Calu3 (cell line): Measurements from ENCODE around the gene DDAH1. TPM values are rescaled to one million over a fixed set of nuclear protein-coding genes. Genes with fewer than 3 reads are reported as not detected.
"Not testable (repeated sequence)": the region's sequence is repeated elsewhere in the genome, so short reads cannot be mapped to it uniquely, and the experiment has no call there.

Experiments used
- BruUV-seq: library from RNA; stranded (reverse); fragments of 400-500 nt; replicated peaks from 2 replicates; lab custom pipeline; 2021; lab: Mats Ljungman, UMichigan
- CTCF ChIA-PET: fragments of 300-600 bp; sonication (Branson Sonifier 250); formaldehyde crosslinking; loops from one replicate; lab custom pipeline; 2022; ENCODE audit warnings: antibody characterized with exemption; lab: Charles Lee
- DNase-seq: peaks from one replicate; pipeline ENCODE4 v3.0.0; 2022
- H3K27ac Mint-ChIP-seq: one replicate; pipeline ENCODE4 v1.8.0; 2022; ENCODE audit warnings: mixed read lengths; ENCODE audit not compliant: unreplicated experiment
- H3K27me3 Mint-ChIP-seq: one replicate; pipeline ENCODE4 v1.8.0; 2022; ENCODE audit warnings: mixed read lengths; ENCODE audit not compliant: unreplicated experiment
- H3K36me3 Mint-ChIP-seq: one replicate; pipeline ENCODE4 v1.8.0; 2022; ENCODE audit warnings: mild to moderate bottlenecking, moderate library complexity, mixed read lengths; ENCODE audit not compliant: insufficient read depth, unreplicated experiment
- H3K4me1 Mint-ChIP-seq: one replicate; pipeline ENCODE4 v1.8.0; 2022; ENCODE audit warnings: mild to moderate bottlenecking, low read depth, mixed read lengths; ENCODE audit not compliant: unreplicated experiment
- H3K4me3 Mint-ChIP-seq: one replicate; pipeline ENCODE4 v1.8.0; 2022; ENCODE audit warnings: mild to moderate bottlenecking, low read depth, moderate library complexity, mixed read lengths; ENCODE audit not compliant: unreplicated experiment
- H3K9me3 Mint-ChIP-seq: one replicate; pipeline ENCODE4 v1.8.0; 2022; ENCODE audit warnings: low read depth, mixed read lengths; ENCODE audit not compliant: unreplicated experiment
- CTCF ChIP-seq: fragments of 200-600 bp; IDR thresholded peaks from one replicate; pipeline ENCODE4 v1.8.0; 2022; ENCODE audit warnings: antibody characterized with exemption; ENCODE audit not compliant: unreplicated experiment
- intact Hi-C: fragments of 100-400 bp; cut with micrococcal nuclease; formaldehyde crosslinking; loops from one replicate; pipeline ENCODE4 v1.10.0; 2022; ENCODE audit not compliant: unreplicated experiment
- total RNA-seq: library from RNA; stranded (reverse); gene quantifications from 2 replicates; pipeline ENCODE4 v1.2.3, GENCODE V29; 2022

Gene DDAH1
- total RNA-seq, 1 experiment from 2014 or later: 84.1 TPM

DNA sequence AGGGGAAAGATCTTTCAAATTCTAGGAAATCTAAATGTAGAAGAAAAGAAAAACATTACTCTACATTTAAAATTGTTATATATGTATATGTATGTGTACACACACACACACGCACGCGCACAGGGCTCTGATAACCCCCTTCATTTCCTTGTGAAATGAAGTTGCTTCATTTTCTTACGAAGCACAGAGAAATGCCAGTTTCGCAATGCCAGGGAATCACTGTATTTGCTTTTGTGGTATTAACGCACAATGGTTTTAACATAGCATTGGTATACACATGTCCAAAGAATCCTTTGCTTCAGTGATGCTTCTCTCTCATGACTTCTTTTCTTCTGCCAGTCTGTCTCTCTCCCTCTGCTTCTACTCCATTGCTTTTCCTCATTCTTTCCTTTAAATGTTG lies 8.4 kb upstream of the DDAH1 start:
- DNase-seq: no peak
- no peak for TF ChIP-seq CTCF
- Mint-ChIP-seq H3K36me3 (no peaks in the 10 kb centered on the region), H3K27ac (no peak overlapping the region), H3K4me3 (no peak overlapping the region), H3K4me1 (no peaks in the 10 kb centered on the region), H3K9me3 (no peaks in the 10 kb centered on the region), H3K27me3 (no peaks in the 10 kb centered on the region)
- intact Hi-C loops: no loop called here
- no TSS peak for BruUV-seq
- CTCF ChIA-PET: no interaction called here

GRCh38 chr1:85471558-85471957 lies 6.6 kb upstream of the DDAH1 start:
- TF ChIP-seq CTCF: no peak
- no peaks in the 10 kb centered on the region for H3K4me1 Mint-ChIP-seq

GRCh38 chr1:85470130-85470529 lies 5.2 kb upstream of the DDAH1 start:
- H3K4me3 Mint-ChIP-seq, intact Hi-C loops, BruUV-seq, H3K27me3 Mint-ChIP-seq, DNase-seq, CTCF ChIA-PET, H3K9me3 Mint-ChIP-seq, H3K27ac Mint-ChIP-seq, H3K4me1 Mint-ChIP-seq: not testable (repeated sequence)
- peaks cover 12% of the 10 kb centered on the region for H3K36me3 Mint-ChIP-seq

More at GRCh38 chr1:85471558-85471957, 6.6 kb upstream of the DDAH1 start:
- no peak overlapping the region for H3K27ac Mint-ChIP-seq
- H3K4me3 Mint-ChIP-seq: no peak overlapping the region
- BruUV-seq: no TSS peak
- DNase-seq: no peak
- CTCF ChIA-PET: no interaction called here
- intact Hi-C loops: no loop called here
- no peaks in the 10 kb centered on the region for H3K27me3 Mint-ChIP-seq
- no peaks in the 10 kb centered on the region for H3K36me3 Mint-ChIP-seq
- H3K9me3 Mint-ChIP-seq: peaks cover 3% of the 10 kb centered on the region

GRCh38 chr1:85467929-85468540 lies 3.1 kb upstream of the DDAH1 start:
- Mint-ChIP-seq H3K4me1 (no peaks in the 10 kb centered on the region), H3K27me3 (no peaks in the 10 kb centered on the region), H3K4me3 (no peak overlapping the region), H3K27ac (no peak overlapping the region), H3K9me3 (peaks cover 3% of the 10 kb centered on the region), H3K36me3 (peaks cover 32% of the 10 kb centered on the region)
- BruUV-seq: no TSS peak
- intact Hi-C loops: no loop called here
- DNase-seq: no peak
- no peak for TF ChIP-seq CTCF
- CTCF ChIA-PET: interaction anchor here (0.7 kb wide), 1 partner anchor 137 kb away, joined by 3 read pairs; no protein-coding TSS in a partner anchor

- no peak for TF ChIP-seq CTCF
- Mint-ChIP-seq H3K36me3 (peaks cover 42% of the 10 kb centered on the region), H3K27me3 (no peaks in the 10 kb centered on the region), H3K27ac (no peak overlapping the region), H3K4me3 (no peak overlapping the region), H3K4me1 (peaks cover 10% of the 10 kb centered on the region), H3K9me3 (peaks cover 3% of the 10 kb centered on the region)
- no peak for DNase-seq
- BruUV-seq: no TSS peak
- intact Hi-C loops: no loop called here
- CTCF ChIA-PET: no interaction called here
These were observed 2.1 kb upstream of the DDAH1 start for GRCh38 chr1:85467036-85467435.
